DOHH2 (cell line): ENCODE results near the gene APMAP.

Experiments
- EZH2phosphoT487 ChIP-seq: fragments of 200-600 bp; sonication (generic); IDR thresholded peaks from 2 replicates; pipeline ENCODE4 v1.6.1; 2017; ENCODE audit warnings: borderline replicate concordance, mild to moderate bottlenecking, antibody characterized with exemption, low read length, moderate library complexity, mixed read lengths
- TF ChIP-seq, protein P1 (sequence below): fragments of 200-600 bp; sonication (generic); IDR thresholded peaks from one replicate; pipeline ENCODE4 v1.5.1; 2014; ENCODE audit warnings: antibody characterized with exemption, mild to moderate bottlenecking, low read depth, low read length; ENCODE audit not compliant: poor library complexity, severe bottlenecking

DNA sequence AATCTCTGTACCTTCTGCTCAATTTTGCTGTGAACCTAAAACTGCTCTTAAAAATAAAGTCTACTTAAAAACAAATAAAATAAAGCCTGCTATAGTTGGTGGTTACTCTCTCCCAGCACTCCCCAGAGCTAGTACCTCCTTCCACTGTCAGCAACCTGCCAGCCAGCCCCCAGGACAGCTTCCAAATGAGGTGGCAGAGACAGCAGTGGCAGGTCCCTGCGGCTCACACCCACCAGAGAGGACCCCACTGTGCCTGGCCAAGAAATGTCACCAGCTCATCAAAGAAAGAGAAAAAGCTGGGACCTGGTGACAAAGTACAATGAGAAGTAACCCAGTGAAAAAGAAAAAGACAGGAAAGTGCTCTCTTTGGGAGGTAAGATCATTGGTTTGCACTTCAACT lies 15.2 kb downstream of the APMAP start:
- no peak for TF ChIP-seq EZH2phosphoT487
- TF ChIP-seq, protein P1, sequence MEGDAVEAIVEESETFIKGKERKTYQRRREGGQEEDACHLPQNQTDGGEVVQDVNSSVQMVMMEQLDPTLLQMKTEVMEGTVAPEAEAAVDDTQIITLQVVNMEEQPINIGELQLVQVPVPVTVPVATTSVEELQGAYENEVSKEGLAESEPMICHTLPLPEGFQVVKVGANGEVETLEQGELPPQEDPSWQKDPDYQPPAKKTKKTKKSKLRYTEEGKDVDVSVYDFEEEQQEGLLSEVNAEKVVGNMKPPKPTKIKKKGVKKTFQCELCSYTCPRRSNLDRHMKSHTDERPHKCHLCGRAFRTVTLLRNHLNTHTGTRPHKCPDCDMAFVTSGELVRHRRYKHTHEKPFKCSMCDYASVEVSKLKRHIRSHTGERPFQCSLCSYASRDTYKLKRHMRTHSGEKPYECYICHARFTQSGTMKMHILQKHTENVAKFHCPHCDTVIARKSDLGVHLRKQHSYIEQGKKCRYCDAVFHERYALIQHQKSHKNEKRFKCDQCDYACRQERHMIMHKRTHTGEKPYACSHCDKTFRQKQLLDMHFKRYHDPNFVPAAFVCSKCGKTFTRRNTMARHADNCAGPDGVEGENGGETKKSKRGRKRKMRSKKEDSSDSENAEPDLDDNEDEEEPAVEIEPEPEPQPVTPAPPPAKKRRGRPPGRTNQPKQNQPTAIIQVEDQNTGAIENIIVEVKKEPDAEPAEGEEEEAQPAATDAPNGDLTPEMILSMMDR, result no peak
